H9 (cell line): ENCODE data around the gene PIGW. TPM values are rescaled to one million over a fixed set of nuclear protein-coding genes. Genes with fewer than 3 reads are reported as not detected.
A peak's percentile ranks its signal among the peaks of the same experiment; 100 is the strongest.

ENCODE experiments used
- DNase-seq: peaks from one replicate; pipeline ENCODE4 v3.0.0-alpha.2; 2017
- H2AFZ ChIP-seq: one replicate; pipeline ENCODE4 v1.6.1; 2013; ENCODE audit warnings: mild to moderate bottlenecking, low read length, control low read depth, moderate library complexity
- H2AK5ac ChIP-seq: 2 replicates; pipeline ENCODE4 v1.6.1; 2013; ENCODE audit warnings: low read length, control low read depth, mixed read lengths; ENCODE audit not compliant: insufficient read length
- H2BK120ac ChIP-seq: one replicate; pipeline ENCODE4 v1.6.1; 2013; ENCODE audit warnings: low read depth, mild to moderate bottlenecking, low read length, control low read depth, inconsistent platforms; ENCODE audit not compliant: poor library complexity, severe bottlenecking
- H2BK12ac ChIP-seq: 2 replicates; pipeline ENCODE4 v1.6.1; 2013; ENCODE audit warnings: low read length, control low read depth, mixed read lengths, low read depth; ENCODE audit not compliant: insufficient read length
- H2BK15ac ChIP-seq: 2 replicates; pipeline ENCODE4 v1.6.1; 2013; ENCODE audit warnings: low read depth, low read length, control low read depth
- H2BK20ac ChIP-seq: one replicate; pipeline ENCODE4 v1.6.1; 2013; ENCODE audit warnings: low read depth, mild to moderate bottlenecking, low read length, control low read depth, inconsistent platforms; ENCODE audit not compliant: poor library complexity, severe bottlenecking
- H2BK5ac ChIP-seq: 2 replicates; pipeline ENCODE4 v1.6.1; 2013; ENCODE audit warnings: low read length, control low read depth, mixed read lengths; ENCODE audit not compliant: insufficient read length
- H3K14ac ChIP-seq: 2 replicates; pipeline ENCODE4 v1.6.1; 2013; ENCODE audit warnings: low read length, control low read depth; ENCODE audit not compliant: insufficient read depth
- H3K18ac ChIP-seq: 2 replicates; pipeline ENCODE4 v1.6.1; 2013; ENCODE audit warnings: low read depth, mild to moderate bottlenecking, mixed read lengths, low read length, control low read depth; ENCODE audit not compliant: insufficient read length
- H3K23ac ChIP-seq: 2 replicates; pipeline ENCODE4 v1.6.1; 2013; ENCODE audit warnings: low read length, control low read depth, mixed read lengths, low read depth; ENCODE audit not compliant: insufficient read length
- H3K23me2 ChIP-seq: 2 replicates; pipeline ENCODE4 v1.6.1; 2013; ENCODE audit warnings: low read depth, mild to moderate bottlenecking, mixed read lengths, low read length, control low read depth; ENCODE audit not compliant: insufficient read length, poor library complexity, severe bottlenecking
- H3K27ac ChIP-seq: 2 replicates; pipeline ENCODE4 v1.5.1; 2013; ENCODE audit warnings: low read length, control low read depth, mixed read lengths, low read depth; ENCODE audit not compliant: insufficient read length
- H3K27me3 ChIP-seq: 2 replicates; pipeline ENCODE4 v1.6.1; 2013; ENCODE audit warnings: low read length, control low read depth, inconsistent platforms; ENCODE audit not compliant: insufficient read depth
- H3K4ac ChIP-seq: 2 replicates; pipeline ENCODE4 v1.6.1; 2013; ENCODE audit warnings: low read depth, mild to moderate bottlenecking, control low read depth, inconsistent platforms, low read length, moderate library complexity
- H3K4me1 ChIP-seq: 2 replicates; pipeline ENCODE4 v1.6.1; 2013; ENCODE audit warnings: low read length, control low read depth, inconsistent platforms; ENCODE audit not compliant: insufficient read depth
- H3K4me2 ChIP-seq: 2 replicates; pipeline ENCODE4 v1.6.1; 2013; ENCODE audit warnings: low read length, control low read depth, mixed read lengths; ENCODE audit not compliant: insufficient read length, insufficient read depth
- H3K56ac ChIP-seq: 2 replicates; pipeline ENCODE4 v1.6.1; 2013; ENCODE audit warnings: low read depth, mild to moderate bottlenecking, mixed read lengths, low read length, control low read depth; ENCODE audit not compliant: insufficient read length
- H3K79me1 ChIP-seq: 2 replicates; pipeline ENCODE4 v1.6.1; 2013; ENCODE audit warnings: low read depth, mild to moderate bottlenecking, moderate library complexity, low read length, control low read depth, inconsistent platforms; ENCODE audit not compliant: insufficient read depth, poor library complexity, severe bottlenecking
- H3K79me2 ChIP-seq: 2 replicates; pipeline ENCODE4 v1.6.1; 2013; ENCODE audit warnings: low read length, control low read depth, inconsistent platforms; ENCODE audit not compliant: insufficient read depth
- H3K9ac ChIP-seq: 2 replicates; pipeline ENCODE4 v1.6.1; 2013; ENCODE audit warnings: low read length, control low read depth, mixed read lengths; ENCODE audit not compliant: insufficient read length; ENCODE audit errors: extremely low read depth
- H3K9me3 ChIP-seq: one replicate; pipeline ENCODE4 v1.6.1; 2013; ENCODE audit warnings: low read depth, low read length, inconsistent platforms; ENCODE audit not compliant: control insufficient read depth
- H3T11ph ChIP-seq: one replicate; pipeline ENCODE4 v1.6.1; 2013; ENCODE audit warnings: mild to moderate bottlenecking, low read length, control low read depth, inconsistent platforms
- H4K20me1 ChIP-seq: one replicate; pipeline ENCODE4 v1.6.1; 2013; ENCODE audit not compliant: control insufficient read depth, insufficient read length, insufficient read depth
- H4K5ac ChIP-seq: 2 replicates; pipeline ENCODE4 v1.6.1; 2013; ENCODE audit warnings: low read depth, mild to moderate bottlenecking, mixed read lengths, low read length, control low read depth; ENCODE audit not compliant: insufficient read length
- H4K8ac ChIP-seq: replicated peaks from 2 replicates; pipeline ENCODE4 v1.6.1; 2013; ENCODE audit warnings: low read length, control low read depth, mixed read lengths, low read depth; ENCODE audit not compliant: insufficient read length
- H4K91ac ChIP-seq: 2 replicates; pipeline ENCODE4 v1.6.1; 2013; ENCODE audit warnings: low read depth, mild to moderate bottlenecking, moderate library complexity, mixed read lengths, low read length, control low read depth; ENCODE audit not compliant: insufficient read length
- H3K27ac Mint-ChIP-seq, 3 experiments: 2 replicates in 2 of 3; 3 replicates in 1 of 3; pipeline ENCODE4 v1.8.0; 2020 to 2021; ENCODE audit warnings: mixed read lengths in 3 of 3, mild to moderate bottlenecking in 1 of 3, moderate library complexity in 1 of 3
- H3K27me3 Mint-ChIP-seq: 2 replicates; pipeline ENCODE4 v1.8.0; 2021; ENCODE audit warnings: low read depth, mild to moderate bottlenecking, moderate library complexity, mixed read lengths
- H3K36me3 Mint-ChIP-seq, 3 experiments: 2 replicates in 2 of 3; 3 replicates in 1 of 3; pipeline ENCODE4 v1.8.0; 2020 to 2021; ENCODE audit warnings: low read depth in 3 of 3, mixed read lengths in 3 of 3; ENCODE audit not compliant: insufficient read depth in 1 of 3
- H3K4me1 Mint-ChIP-seq, 2 experiments: 2 replicates each; pipeline ENCODE4 v1.8.0; 2020; ENCODE audit warnings: mixed read lengths in 2 of 2
- H3K4me3 Mint-ChIP-seq, 2 experiments: 2 replicates in 1 of 2; 3 replicates in 1 of 2; pipeline ENCODE4 v1.8.0; 2020 to 2021; ENCODE audit warnings: mild to moderate bottlenecking in 2 of 2, mixed read lengths in 2 of 2, moderate library complexity in 1 of 2
- H3K9me3 Mint-ChIP-seq, 2 experiments: 2 replicates in 1 of 2; 3 replicates in 1 of 2; pipeline ENCODE4 v1.8.0; 2020; ENCODE audit warnings: mild to moderate bottlenecking in 2 of 2, mixed read lengths in 2 of 2, moderate library complexity in 1 of 2
- WGBS: extraction: QIAGEN DNeasy Blood & Tissue Kit; methylation state at CpG from one replicate; pipeline ENCODE4 v1.1.7; 2013; ENCODE audit warnings: missing lambda C conversion rate, low lambda C conversion rate, mixed read lengths; ENCODE audit not compliant: insufficient read length; ENCODE audit errors: extremely low coverage; 5-methylcytosine and 5-hydroxymethylcytosine counted together
- total RNA-seq: library from RNA; stranded (reverse); gene quantifications from 2 replicates; pipeline ENCODE4 v1.2.1, GENCODE V29; 2021
- TF ChIP-seq, protein P1 (sequence below): fragments of 200-600 bp; sonication (generic); conservative IDR thresholded peaks from 3 replicates; pipeline ENCODE4 v1.8.0; 2021; ENCODE audit warnings: antibody characterized with exemption, mild to moderate bottlenecking

PIGW gene
- total RNA-seq, 1 experiment from 2014 or later: 26.2 TPM

DNA sequence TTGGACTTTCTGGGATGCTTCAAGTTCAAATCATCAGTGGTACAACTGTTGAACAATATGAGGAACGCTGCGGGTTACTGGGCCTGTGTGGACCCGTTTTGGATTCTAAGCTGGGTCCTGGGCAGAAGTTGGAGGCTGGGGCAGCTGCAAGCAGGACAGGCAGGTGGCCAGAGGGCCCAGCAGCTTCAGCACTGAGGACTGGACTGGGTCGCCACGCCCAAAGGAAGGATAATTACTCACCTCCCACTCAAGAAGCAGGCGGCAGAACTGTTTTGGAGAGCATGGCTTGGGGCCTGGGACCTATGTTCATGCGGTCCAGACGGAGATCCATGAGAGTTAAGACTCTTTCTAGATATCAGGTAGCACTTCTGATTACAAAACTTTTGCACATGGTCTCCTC lies 49.8 kb upstream of the PIGW start:
- DNase-seq: no peak
- Histone ChIP-seq H2AFZ (no peak overlapping the region), H2BK120ac (no peak overlapping the region), H4K5ac (no peak overlapping the region), H4K8ac (no peak overlapping the region), H3K23me2 (peaks cover 4% of the 10 kb centered on the region), H2BK15ac (no peak overlapping the region), H3K4me1 (no peaks in the 10 kb centered on the region), H3T11ph (no peak overlapping the region), H3K4me2 (no peak overlapping the region), H3K56ac (no peak overlapping the region), H3K4ac (no peak overlapping the region), H3K27ac (no peak overlapping the region), H3K18ac (no peak overlapping the region), H3K79me1 (no peaks in the 10 kb centered on the region), H2BK20ac (no peak overlapping the region), H2BK5ac (no peak overlapping the region), H3K23ac (no peak overlapping the region), H3K14ac (no peak overlapping the region), H3K9me3 (no peaks in the 10 kb centered on the region), H3K27me3 (peaks cover 9% of the 10 kb centered on the region; the same call in 1 of the 2 replicates), H2BK12ac (no peak overlapping the region), H4K91ac (no peak overlapping the region), H3K9ac (no peak overlapping the region), H2AK5ac (no peak overlapping the region), H4K20me1 (no peaks in the 10 kb centered on the region), H3K79me2 (no peaks in the 10 kb centered on the region; the same call in 1 of the 2 replicates)
- Mint-ChIP-seq H3K4me1 (peaks cover 19 to 28% of the 10 kb centered on the region in 2 experiments), H3K9me3 (peaks cover 6 to 7% of the 10 kb centered on the region in 2 experiments; a peak in 4 of 5 replicates), H3K4me3 (peak overlapping the region; percentile 56 to 99; a peak in 2 of 5 replicates), H3K27ac (no peak overlapping the region), H3K36me3 (peaks cover 5 to 13% (median 11%) of the 10 kb centered on the region in 3 experiments), H3K27me3 (peaks cover 48% of the 10 kb centered on the region)
- TF ChIP-seq, protein P1, sequence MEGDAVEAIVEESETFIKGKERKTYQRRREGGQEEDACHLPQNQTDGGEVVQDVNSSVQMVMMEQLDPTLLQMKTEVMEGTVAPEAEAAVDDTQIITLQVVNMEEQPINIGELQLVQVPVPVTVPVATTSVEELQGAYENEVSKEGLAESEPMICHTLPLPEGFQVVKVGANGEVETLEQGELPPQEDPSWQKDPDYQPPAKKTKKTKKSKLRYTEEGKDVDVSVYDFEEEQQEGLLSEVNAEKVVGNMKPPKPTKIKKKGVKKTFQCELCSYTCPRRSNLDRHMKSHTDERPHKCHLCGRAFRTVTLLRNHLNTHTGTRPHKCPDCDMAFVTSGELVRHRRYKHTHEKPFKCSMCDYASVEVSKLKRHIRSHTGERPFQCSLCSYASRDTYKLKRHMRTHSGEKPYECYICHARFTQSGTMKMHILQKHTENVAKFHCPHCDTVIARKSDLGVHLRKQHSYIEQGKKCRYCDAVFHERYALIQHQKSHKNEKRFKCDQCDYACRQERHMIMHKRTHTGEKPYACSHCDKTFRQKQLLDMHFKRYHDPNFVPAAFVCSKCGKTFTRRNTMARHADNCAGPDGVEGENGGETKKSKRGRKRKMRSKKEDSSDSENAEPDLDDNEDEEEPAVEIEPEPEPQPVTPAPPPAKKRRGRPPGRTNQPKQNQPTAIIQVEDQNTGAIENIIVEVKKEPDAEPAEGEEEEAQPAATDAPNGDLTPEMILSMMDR: no peak
- no CpG with 5 or more reads among the region's 8 CpGs for WGBS
